Lung microvascular endothelial cell (primary cell): Measurements from ENCODE around the gene ABCA8. TPM values are rescaled to one million over a fixed set of nuclear protein-coding genes. Genes with fewer than 3 reads are reported as not detected.
"Not testable (repeated sequence)": the region's sequence is repeated elsewhere in the genome, so short reads cannot be mapped to it uniquely, and the experiment has no call there.

Experiments
- DNase-seq, 2 donors: peaks; one replicate each; pipeline versions ENCODE4 v3.0.0 to v3.0.0-alpha.2; 2010; ENCODE audit warnings: low read depth in 2 of 2
- total RNA-seq: library from RNA; depleted of rRNA; stranded (reverse); fragments of >200 nt; gene quantifications from 2 replicates; pipeline ENCODE4 v1.2.1, GENCODE V29; 2014

Gene ABCA8
- total RNA-seq, 1 donor from 2014 or later: not detected

- no peak for DNase-seq
Measured at GRCh38 chr17:68831170-68831569, 124.0 kb downstream of the ABCA8 start.

- DNase-seq: no peak
Measured at GRCh38 chr17:68830313-68830712, 124.9 kb downstream of the ABCA8 start.

GRCh38 chr17:68829211-68829610 is 126.0 kb downstream of the ABCA8 start:
- no peak for DNase-seq

- DNase-seq: peak in 1 of 2 donors; percentile 91
Measured at GRCh38 chr17:68824707-68825106, 130.5 kb downstream of the ABCA8 start.

- not testable (repeated sequence) for DNase-seq
Measured at GRCh38 chr17:68824185-68824584, 131.0 kb downstream of the ABCA8 start.

GRCh38 chr17:68822719-68823289 is 132.4 kb downstream of the ABCA8 start:
- DNase-seq: peak in 1 of 2 donors; percentile 7

GRCh38 chr17:68821860-68822696 is 133.1 kb downstream of the ABCA8 start:
- DNase-seq: peak; percentile 78 to 95

GRCh38 chr17:68820825-68821481 is 134.2 kb downstream of the ABCA8 start:
- DNase-seq: no peak

GRCh38 chr17:68820476-68820824 is 134.7 kb downstream of the ABCA8 start:
- no peak for DNase-seq

- peak in 1 of 2 donors; percentile 30 for DNase-seq
Measured at GRCh38 chr17:68819465-68819864, 135.7 kb downstream of the ABCA8 start.

Other genes with a start within 250 kb of the ABCA8 start
- gene ABCA9, start 105.5 kb upstream of the ABCA8 start, total RNA-seq: 0.44 and 1.8 TPM in 2 replicates
- 5.2 and 19.0 TPM in 2 replicates for gene ABCA6, start 186.5 kb upstream of the ABCA8 start, total RNA-seq